GM21723 (cell line): ENCODE data around the gene KIF12.
A peak's percentile ranks its signal among the peaks of the same experiment; 100 is the strongest.
"Not testable (repeated sequence)": the region's sequence is repeated elsewhere in the genome, so short reads cannot be mapped to it uniquely, and the experiment has no call there.

Source experiments
- ATAC-seq: cut with Tn5 transposase; IDR thresholded peaks from one replicate; pipeline ENCODE4 v1.9.1; 2021; ENCODE audit warnings: mild to moderate bottlenecking, moderate library complexity; ENCODE audit not compliant: unreplicated experiment

Gene KIF12

DNA sequence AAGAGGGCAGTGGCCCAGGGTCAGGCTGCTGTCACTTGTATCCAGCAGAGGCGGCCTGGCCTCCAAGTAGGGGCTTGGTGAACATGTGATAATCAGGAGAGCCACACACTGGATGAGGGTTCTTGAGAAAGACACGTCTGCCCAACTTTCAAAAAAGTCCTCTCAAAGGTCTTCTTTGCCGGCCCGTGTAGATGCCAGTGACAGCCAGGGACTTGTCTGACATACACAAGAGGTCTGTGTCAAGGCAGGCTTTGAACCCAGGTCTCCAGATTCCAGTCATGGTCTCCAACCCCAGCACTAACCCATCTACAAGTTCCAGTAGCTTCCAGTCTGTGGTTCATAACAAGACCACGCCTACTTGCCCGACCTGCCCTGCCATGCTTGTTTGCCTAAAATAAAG, 13.1 kb downstream of the KIF12 start:
- ATAC-seq, result no peak

DNA sequence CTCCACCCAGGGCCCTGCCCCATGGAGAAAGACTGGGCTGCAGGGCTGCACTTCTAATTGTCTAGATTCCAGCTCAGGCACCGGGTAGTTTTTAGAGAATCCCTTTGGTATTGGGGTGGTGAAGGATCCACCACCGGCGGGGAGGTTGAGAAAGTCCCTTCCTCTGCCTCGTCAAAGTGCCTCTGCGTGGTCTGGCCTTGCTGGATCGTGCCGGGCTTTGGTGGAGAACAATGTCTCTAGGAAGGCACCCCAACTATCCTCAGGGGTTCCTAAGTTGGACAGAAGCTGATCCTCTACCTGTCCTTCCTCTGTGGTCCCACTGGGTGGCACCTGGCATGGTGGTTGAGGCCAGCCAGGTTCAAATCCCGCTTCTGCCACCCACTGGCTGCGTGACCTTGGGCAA, 13.7 kb downstream of the KIF12 start:
- ATAC-seq, result no peak

DNA sequence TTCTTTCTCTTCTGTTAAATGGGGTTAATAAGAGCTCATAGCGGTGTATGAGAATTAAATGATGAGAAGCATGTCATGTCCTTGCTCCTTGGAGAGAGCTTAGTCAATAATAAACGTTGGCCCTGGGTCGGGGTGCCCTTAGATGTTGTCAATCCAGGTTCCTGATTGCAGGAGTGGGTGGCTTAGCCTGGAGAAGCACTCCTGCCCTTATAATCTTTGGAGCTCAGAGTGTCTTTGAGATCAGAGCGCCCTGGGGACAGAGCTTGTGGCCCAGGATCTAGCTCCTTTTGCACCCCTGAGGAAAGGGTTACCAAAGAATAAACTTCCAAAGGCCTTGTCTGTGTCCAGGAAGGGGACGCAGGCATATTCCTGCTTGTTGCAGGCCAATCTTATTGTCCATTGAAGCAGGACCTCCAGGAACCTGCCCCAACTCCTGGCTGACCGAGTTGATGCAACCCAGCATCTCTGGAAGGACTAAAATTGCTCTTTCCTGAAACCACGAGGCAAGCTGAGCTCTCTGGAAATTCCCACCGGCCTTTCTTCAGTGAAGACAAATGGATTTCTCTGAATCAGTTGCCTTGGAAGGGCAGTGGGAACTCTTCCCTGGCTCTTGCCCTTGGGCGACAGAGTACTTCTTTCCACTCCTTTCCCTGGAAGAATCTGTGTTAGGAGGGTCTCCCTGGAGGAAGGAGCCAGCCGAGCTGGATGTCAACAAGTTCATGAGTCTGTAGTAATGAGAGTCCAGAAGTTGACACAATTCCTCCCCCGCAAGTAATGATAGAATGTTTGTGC, 14.6 kb downstream of the KIF12 start:
- ATAC-seq, result no peak

DNA sequence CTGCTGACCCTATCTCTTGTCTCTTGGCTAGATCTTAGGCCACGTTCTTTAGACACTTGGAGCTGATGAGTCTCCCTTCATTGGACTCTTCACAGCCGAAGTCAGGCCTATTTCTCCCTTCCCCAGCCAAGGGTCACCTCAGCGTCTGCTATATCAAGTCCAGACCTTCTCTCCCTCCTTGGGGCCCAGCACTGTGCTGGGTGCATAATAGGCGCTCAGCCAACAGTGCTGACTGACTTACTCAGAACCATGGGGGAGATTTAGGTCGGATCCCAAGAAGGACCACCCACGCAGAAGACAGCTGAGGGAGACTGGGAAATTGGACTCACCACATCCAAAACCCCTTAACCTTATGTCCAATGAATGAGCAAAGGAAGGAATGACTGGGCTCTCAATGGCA, 15.4 kb downstream of the KIF12 start:
- no peak for ATAC-seq

DNA sequence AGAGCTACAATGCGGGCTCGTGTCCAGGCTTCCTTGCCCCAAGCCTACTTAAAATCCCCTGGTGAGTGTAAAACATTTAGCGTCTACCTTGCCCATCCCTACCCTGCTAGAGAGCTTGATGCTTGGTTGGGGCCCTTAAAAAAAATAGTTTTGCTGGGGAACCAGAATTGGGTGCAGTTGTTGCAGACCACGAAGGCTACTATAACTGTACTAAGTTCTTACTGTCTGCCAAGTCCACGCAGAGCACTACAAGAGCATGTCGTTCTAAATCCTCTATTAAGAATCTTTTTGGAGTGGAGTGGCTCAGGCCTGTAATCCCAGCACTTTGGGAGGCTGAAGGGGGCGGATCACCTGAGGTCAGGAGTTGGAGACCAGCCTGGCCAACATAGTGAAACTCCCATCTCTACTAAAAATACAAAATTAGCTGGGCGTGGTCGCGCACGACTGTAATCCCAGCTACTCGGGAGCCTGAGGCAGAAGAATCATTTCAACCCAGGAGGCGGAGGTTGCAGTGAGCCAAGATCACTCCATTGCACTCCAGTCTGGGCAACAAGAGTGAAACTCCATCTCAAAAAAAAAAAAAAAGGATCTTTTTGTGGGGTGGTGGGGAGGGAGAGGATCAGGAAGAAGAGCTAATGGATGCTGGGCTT, 16.2 kb downstream of the KIF12 start:
- ATAC-seq, result not testable (repeated sequence)

DNA sequence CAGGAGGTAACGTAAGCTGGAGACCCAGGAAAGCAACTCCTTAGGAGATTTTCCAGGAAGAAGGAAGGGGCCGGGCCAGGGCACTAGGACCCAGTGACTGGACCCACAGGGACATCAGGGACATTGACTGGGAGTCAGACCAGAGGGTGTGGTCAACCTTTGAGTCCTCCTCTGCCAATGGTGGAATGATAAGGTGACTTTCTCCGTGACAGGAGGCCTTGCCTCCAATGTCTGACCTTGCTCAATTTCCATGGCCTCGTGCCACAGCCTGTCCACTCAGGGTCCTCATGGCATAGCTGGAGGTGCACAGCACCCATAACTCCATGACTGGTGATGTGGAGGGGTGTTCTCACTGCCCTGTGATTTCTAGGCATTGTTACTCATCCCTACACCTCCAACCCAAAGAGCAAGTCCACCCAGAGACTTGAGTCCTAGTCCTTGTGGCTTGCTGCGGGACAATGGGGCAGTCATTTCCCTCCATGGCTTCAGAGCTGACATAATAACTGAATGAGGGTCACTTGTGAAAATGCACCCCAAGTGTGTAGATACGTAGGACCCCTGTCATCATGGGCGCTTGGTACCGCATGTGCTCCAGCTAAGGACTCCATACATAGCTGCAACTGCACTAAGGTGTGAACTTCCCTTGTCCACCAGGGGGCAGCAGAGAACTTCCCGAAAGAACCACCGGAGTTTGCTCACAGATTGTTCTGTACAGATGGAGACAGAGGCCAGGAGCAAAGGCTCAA, 16.9 kb downstream of the KIF12 start:
- peak; percentile 84 for ATAC-seq

DNA sequence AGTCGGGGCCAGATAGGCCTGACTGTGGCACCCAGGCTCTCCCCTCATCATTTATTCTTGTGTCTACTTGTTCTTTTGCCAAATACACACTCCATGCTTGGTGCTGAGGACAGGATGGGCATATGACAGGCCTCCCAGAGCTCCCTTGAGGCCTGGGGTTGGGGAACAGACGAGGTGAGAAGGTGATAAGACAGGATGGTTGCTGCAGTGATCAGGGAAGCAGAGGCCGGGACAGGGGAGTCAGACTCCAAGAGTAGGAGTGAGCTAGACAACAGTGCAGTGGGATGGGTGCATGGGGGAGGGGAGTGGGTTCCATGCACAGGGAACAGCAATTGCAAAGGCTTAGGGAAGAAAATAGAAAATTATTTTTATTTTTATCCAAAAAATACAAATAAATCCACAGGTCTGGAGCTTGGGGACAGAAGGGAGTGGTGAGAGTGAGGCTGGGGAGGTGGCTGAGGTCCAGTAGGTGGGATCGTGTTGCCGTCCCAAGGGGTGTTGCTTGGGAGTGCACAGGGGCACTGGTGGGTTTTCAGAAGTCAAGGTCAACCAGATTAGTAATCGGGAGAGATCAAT, 17.6 kb downstream of the KIF12 start:
- no peak for ATAC-seq

DNA sequence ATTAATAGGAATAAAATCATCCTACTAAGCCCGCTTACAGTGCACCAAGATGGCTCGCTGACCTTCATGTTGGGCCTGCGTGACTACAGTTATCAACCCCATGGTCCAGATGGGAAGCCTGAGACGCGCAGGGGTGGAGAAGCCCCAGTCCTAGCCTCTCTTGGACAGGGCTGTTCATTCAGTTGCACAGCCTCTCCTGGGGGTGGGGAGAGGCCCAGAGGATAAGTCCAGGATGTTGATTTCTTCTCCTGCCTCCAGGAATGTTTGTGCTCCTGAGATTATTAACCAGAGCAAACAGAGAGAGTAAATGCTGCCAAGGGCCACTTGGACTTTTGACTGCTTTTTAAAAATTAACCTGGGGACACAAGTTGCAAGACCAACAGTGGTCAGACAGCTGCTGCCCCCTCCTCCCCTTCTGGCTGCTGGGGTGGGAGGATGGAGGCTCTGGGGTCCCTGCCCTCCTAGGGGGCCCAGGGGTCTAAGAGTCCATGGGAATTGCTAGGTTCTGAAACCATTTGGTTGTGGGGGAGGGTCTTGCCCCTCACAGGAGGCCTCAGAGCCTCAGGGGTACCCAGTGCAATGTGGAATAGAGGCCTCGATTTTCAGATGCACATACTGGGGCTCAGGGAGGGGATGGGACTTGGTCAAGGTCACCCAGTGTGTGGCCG, 18.2 kb downstream of the KIF12 start:
- ATAC-seq, result no peak

DNA sequence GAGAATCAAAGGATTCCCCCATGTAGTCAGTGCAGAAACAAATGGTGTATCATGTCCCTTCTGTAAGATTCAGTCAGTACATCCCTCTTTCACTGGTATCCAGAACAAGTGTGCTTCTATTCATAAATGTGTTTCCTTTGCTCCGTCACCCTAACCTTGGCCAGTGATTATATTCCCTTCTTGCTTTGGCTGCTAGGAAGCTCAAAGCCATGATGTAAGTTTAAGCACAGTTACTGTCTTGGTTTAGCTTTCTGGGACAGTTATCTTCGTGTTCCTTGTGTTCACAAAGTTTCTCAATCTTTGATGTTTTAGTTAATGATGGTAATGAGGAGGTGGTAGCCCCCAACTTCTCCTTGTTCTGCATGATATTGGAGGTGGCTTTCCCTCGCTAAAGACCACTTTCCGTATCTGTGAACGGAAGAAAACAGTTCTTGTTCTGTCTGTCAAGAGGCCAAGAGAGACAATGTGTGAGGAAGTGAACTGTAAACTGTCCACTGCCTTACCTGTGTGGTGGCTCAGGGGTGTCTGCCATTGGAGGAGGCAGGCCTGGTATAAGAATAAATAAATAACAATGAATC, 18.8 kb downstream of the KIF12 start:
- ATAC-seq, result no peak

DNA sequence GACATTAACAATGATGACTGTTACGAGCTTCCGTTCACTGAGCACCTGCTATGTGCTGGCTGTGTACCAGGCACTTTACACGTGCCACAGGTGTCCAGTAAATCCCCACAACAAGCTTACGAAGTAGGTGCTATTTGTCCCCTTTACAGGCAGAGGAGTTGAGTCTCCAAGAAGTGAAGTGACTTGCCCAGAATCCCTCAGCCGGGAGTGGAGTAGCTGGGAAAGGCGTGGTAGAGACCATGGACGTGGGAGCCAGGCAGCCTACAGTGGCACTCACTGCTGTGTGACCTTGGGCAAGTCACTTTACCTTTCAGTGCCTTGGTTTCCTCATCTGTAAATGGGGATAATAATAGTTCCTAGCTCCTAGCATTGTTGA, 20.3 kb downstream of the KIF12 start:
- no peak for ATAC-seq

DNA sequence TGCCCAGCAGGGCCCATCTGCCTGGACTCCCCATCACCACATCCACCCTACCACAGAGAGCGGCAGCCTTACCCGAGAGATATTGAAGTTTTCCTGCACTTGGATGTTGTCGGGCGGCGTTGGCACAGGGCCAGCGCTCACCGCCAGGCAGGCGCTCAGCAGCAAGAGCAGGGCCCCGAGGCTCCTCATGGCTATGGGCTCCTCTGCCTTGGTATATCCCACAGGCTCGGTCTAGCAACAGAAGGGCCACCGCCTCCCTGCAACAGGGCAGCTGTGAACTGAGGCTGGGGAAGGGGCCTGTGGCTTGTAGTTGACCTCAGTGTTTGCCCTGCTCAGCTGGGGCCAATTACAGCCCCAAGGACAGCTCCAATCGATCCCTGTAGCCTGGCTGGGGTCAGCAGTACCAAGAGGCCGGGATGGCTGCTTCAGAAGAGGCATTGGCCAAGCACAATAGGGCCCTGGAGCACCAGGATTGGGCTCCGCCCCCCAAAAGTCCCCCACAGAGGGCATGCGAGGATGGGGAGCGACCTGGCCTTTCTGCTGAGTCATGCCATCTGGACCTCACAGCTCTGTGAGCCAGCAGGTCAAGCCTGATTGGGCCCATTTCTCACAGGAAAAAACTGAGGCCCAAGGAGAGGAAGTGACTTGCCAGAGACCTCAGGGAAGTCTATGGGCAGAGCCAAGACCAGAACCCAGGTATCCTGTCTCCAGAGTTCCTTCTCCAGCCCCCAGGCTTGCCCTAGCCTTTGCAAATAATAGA, 20.9 kb downstream of the KIF12 start, which contains the start of gene AMBP:
TSS of gene AMBP (minus strand) at position 280 of the 760 bp plus-strand sequence. CDS start at position 189, 91 bp downstream.
- ATAC-seq, result no peak

DNA sequence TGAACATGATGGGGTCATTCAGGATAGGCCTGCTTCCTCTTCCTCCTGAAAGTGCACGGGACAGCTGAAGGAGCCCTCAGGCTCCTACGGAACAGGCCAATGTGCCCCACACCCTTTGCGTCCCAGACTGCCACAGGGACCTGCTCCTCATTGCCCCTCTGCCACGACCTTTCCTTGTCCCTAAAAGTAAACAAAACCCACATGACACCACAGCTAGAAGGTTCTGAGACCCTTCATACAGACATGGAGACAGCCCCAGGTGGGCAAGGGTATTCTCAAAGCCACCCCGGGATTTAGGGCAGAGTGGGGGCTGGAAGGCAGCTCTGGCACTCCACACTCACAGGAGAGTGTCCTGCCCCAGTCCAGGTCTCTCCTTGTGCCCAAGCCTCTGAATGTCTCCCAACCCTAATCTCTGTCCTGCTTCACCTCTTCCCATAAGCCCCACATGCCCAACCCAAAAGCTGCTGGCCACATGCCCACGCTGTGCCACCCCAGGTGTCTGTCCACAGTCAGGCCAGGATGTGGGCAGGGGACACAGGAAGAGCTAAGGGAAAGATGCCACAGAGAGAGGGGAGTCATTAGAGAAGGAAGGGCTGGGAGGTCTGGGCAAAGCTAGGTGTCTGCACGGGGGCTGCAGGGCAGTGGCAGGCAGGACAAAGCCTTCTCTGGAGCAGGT, 21.8 kb downstream of the KIF12 start:
- no peak for ATAC-seq

DNA sequence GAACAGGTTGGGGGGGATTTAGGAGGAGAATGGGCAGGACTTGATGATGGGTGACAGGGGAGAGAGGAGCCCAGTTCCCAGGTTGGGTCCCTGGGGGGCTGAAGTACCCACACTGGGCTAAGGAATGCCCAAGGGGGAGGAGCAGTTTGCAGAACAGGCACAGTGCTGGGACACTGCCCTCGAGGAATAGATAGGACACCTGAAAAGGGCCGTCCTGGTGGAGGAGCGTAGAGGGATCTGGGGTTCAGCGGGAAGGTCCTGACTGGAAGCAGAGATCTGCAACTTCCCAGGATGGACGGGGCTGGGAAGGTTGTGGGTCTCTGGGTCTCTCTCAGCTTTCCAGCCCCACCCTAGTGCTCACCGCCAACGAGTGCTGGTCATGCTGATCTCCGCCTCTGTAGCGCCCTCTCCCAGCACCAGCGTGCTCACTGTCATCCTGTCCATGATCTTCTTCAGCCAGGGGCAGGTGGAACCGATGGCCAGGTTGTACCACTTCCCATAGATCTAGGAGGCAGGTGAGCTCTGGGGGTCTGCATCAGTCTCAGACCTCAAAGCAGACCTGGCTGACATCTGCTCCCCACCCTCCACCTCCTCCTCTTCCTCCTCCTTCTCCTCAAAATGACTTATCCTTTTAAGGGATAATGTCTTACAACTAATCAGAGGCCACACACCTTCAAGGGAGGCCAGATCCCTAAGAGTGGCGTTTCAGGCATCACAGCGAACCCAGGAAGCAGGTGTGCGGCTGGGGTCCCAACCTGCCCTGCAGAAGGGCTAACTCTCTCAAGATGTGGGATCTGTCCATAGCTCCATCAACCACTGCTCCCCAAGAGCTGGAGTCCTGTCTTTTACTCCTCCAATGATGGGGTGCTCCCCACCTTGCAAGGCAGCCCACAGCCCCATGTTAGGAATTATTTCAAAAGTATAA, 22.6 kb downstream of the KIF12 start:
- no peak for ATAC-seq

DNA sequence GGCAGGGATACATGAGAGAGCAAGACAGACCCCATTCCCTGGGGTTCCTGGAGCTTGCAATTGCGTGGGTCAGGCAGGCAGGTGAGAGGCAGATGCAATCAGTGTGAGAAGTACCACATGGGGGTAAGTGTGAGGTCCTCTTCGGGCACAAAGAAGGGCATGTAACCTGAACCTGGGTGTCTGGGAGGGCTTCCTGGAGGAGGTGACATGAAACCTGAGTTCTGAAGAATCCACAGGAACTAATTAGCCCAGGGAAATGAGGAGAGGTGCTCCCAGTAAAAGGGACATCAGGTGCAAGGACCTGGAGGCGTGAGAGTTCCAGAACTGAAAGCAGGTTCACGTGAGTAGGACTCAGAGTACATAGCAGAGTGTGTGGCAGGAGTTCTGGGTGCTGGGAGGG, 23.5 kb downstream of the KIF12 start:
- no peak for ATAC-seq

DNA sequence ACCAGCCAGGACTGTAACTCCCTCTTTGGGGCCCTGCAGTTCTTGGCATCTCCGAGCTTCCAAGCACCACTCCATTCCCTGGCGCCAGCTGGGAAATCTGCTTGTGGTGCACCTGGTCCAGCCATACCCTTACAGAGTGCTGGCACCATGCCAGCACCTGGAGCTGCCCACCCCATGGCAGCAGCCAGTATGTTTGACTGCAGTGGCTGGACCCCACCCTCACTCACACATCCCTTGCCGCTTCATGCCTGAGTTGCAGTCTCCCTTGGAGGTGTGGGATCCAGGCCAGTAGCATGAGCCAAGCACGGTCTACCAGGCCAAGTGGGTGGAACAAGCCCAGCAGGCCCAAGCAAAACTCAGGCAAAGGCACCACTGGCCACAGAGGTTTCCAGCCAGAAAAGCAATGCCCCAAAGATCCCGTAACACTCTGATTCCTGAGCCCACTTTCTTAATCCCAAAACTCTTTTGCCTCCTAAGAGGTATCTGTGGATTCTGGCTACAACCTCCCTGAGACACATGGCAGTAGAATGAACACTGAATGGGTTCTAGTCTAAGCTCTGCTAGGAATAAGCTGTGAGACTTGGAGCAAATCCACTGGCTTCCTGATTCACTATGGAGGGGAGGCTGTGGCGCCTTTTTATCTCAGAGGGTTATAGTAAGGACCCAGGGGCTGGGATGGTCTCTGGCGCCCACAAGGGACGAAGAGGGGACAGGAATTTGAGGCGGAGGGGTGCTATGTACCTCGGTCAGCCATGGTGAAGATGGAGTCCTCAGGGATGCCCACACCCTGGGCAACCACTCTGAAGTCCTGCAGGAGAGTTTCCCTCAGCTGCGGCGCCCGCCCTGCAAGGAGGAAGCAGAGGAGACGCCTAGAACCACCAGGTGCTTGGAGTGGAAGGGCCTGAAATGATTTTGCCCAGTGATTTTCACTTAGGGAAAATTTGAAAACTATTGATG, 26.6 kb downstream of the KIF12 start:
- no peak for ATAC-seq

DNA sequence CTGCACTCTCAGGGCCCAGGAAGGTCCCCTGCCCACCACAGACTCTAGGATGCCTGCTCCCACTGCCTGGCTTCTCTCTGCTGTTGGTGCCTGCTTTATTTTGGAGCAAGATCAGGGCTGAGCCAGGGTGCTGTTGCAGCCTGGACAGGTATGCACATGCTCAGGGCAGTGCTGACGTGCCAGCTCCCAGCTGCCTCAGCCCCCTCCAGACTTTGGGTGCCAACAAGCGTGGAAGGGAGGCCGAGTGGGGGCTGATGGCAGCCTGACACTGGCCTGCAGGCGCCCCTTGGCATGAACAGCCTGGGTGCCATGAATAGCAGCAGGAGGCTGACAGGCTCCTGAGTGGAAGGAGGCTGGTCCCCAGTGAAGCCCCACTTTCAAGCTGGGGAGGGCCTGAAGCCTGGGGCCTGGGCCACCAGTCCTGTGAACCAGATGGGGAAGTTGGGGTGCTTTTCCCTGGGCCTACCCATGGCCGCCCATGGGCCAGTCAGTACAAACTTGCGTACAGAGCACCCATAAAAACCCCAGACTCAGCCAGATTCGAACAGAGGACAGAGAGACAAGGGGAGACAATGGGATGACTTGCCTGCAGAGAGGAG, 27.8 kb downstream of the KIF12 start:
- ATAC-seq, result no peak
